HUES48 (cell line): ENCODE measurements around the gene PLCH1.

Source experiments
- H3K27ac ChIP-seq: one replicate; pipeline ENCODE4 v1.7.0; 2013; ENCODE audit warnings: low read depth, low read length, inconsistent platforms
- H3K27me3 ChIP-seq: 2 replicates; pipeline ENCODE4 v1.6.1; 2013; ENCODE audit warnings: mild to moderate bottlenecking, low read length; ENCODE audit not compliant: control insufficient read depth, insufficient read depth
- H3K36me3 ChIP-seq: 2 replicates; pipeline ENCODE4 v1.6.1; 2013; ENCODE audit warnings: low read length; ENCODE audit not compliant: control insufficient read depth, insufficient read depth
- H3K4me1 ChIP-seq: 2 replicates; pipeline ENCODE4 v1.6.1; 2013; ENCODE audit warnings: mild to moderate bottlenecking, low read length; ENCODE audit not compliant: control insufficient read depth, insufficient read depth
- H3K4me3 ChIP-seq: 2 replicates; pipeline ENCODE4 v1.5.1; 2013; ENCODE audit warnings: mild to moderate bottlenecking, low read depth, low read length
- H3K9ac ChIP-seq: 2 replicates; pipeline ENCODE4 v1.6.1; 2013; ENCODE audit warnings: mild to moderate bottlenecking, low read depth, low read length, moderate library complexity
- H3K9me3 ChIP-seq: 2 replicates; pipeline ENCODE4 v1.6.1; 2013; ENCODE audit warnings: low read length; ENCODE audit not compliant: control insufficient read depth, insufficient read depth

The PLCH1 gene

GRCh38 chr3:155568295-155568694 is 176.6 kb downstream of the PLCH1 start:
- Histone ChIP-seq H3K27me3 (no peaks in the 10 kb centered on the region), H3K9me3 (no peaks in the 10 kb centered on the region), H3K9ac (no peak overlapping the region), H3K4me1 (no peaks in the 10 kb centered on the region), H3K27ac (no peak overlapping the region), H3K4me3 (no peak overlapping the region), H3K36me3 (peaks cover 7% of the 10 kb centered on the region; the same call in 1 of the 2 replicates)

DNA sequence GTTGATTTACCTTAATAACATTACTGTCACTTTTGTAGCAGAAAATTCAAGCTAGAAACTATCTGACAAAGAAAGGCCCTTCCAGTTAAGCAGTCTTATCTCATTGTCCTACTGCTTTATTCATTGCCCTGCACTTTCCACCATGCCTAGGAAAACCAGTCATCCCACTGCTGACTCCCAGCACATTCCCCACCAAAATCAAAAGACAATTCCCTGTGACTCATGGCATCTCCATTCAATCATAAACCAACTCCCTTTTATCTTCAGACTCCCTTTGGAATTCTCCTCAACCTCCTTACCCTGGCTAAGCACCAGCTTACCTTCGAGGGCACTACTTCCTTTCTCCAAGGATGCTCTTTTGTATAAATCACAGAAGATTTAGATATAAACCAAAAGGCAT is 184.3 kb downstream of the PLCH1 start:
- Histone ChIP-seq H3K36me3 (peaks cover 11% of the 10 kb centered on the region), H3K4me1 (peaks cover 6% of the 10 kb centered on the region; the same call in 1 of the 2 replicates), H3K27ac (peak overlapping the region; percentile 51), H3K27me3 (no peaks in the 10 kb centered on the region), H3K9me3 (no peaks in the 10 kb centered on the region), H3K4me3 (no peak overlapping the region), H3K9ac (no peak overlapping the region)

- H3K4me1 ChIP-seq: peaks cover 6% of the 10 kb centered on the region; the same call in 1 of the 2 replicates
- H3K9ac ChIP-seq: no peak overlapping the region
These were observed 184.7 kb downstream of the PLCH1 start for GRCh38 chr3:155560135-155560534.

GRCh38 chr3:155556531-155556930 is 188.3 kb downstream of the PLCH1 start:
- no peaks in the 10 kb centered on the region for H3K27me3 ChIP-seq
- peak overlapping the region; percentile 9 for H3K27ac ChIP-seq
- H3K36me3 ChIP-seq: peaks cover 16% of the 10 kb centered on the region
- H3K9me3 ChIP-seq: no peaks in the 10 kb centered on the region
- H3K4me1 ChIP-seq: peaks cover 6% of the 10 kb centered on the region; the same call in 1 of the 2 replicates
- no peak overlapping the region for H3K4me3 ChIP-seq
- H3K9ac ChIP-seq: no peak overlapping the region

More at GRCh38 chr3:155560135-155560534, 184.7 kb downstream of the PLCH1 start:
- peaks cover 11% of the 10 kb centered on the region for H3K36me3 ChIP-seq
- no peaks in the 10 kb centered on the region for H3K9me3 ChIP-seq
- no peak overlapping the region for H3K4me3 ChIP-seq
- peak overlapping the region; percentile 51 for H3K27ac ChIP-seq
- H3K27me3 ChIP-seq: no peaks in the 10 kb centered on the region

GRCh38 chr3:155555479-155556060 is 189.3 kb downstream of the PLCH1 start:
- no peaks in the 10 kb centered on the region for H3K9me3 ChIP-seq
- H3K9ac ChIP-seq: no peak overlapping the region
- H3K4me1 ChIP-seq: peaks cover 5% of the 10 kb centered on the region; the same call in 1 of the 2 replicates
- H3K27me3 ChIP-seq: no peaks in the 10 kb centered on the region
- no peak overlapping the region for H3K4me3 ChIP-seq
- peak overlapping the region; percentile 36 for H3K27ac ChIP-seq
- H3K36me3 ChIP-seq: peaks cover 15% of the 10 kb centered on the region

GRCh38 chr3:155554777-155555451 is 190.0 kb downstream of the PLCH1 start:
- H3K9ac ChIP-seq: no peak overlapping the region
- peak overlapping the region; percentile 36 for H3K27ac ChIP-seq
- no peaks in the 10 kb centered on the region for H3K27me3 ChIP-seq
- no peak overlapping the region for H3K4me3 ChIP-seq
- H3K36me3 ChIP-seq: peaks cover 17% of the 10 kb centered on the region
- H3K9me3 ChIP-seq: no peaks in the 10 kb centered on the region
- H3K4me1 ChIP-seq: no peaks in the 10 kb centered on the region

DNA sequence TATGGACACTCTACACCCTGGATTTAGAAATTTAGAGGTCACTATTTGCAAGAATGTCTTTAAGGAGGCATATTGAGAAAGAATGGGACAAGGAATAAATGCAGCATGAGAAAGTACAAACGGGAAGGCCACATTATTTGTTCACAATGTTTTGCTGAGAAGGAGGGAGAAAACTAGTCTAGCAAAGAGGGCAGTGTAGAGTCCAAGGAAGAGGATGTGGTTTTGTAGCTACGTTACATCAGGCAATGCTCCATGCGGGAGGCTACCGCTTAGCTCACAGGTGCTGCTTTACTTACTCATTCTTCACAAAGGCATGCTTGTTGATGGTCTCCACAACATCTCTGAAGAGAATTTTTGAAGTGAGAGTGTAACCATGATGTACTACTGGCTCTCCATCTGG is 191.1 kb downstream of the PLCH1 start:
- H3K27ac ChIP-seq: no peak overlapping the region
- H3K27me3 ChIP-seq: no peaks in the 10 kb centered on the region
- H3K4me3 ChIP-seq: no peak overlapping the region
- peaks cover 28% of the 10 kb centered on the region for H3K36me3 ChIP-seq
- no peaks in the 10 kb centered on the region for H3K4me1 ChIP-seq
- H3K9ac ChIP-seq: no peak overlapping the region
- no peaks in the 10 kb centered on the region for H3K9me3 ChIP-seq

GRCh38 chr3:155553326-155553725 is 191.5 kb downstream of the PLCH1 start:
- Histone ChIP-seq H3K36me3 (peaks cover 31% of the 10 kb centered on the region), H3K4me1 (no peaks in the 10 kb centered on the region), H3K9me3 (no peaks in the 10 kb centered on the region), H3K4me3 (no peak overlapping the region), H3K27ac (no peak overlapping the region), H3K27me3 (no peaks in the 10 kb centered on the region), H3K9ac (no peak overlapping the region)

GRCh38 chr3:155550391-155550790 is 194.5 kb downstream of the PLCH1 start:
- peaks cover 34% of the 10 kb centered on the region for H3K36me3 ChIP-seq
- H3K27ac ChIP-seq: no peak overlapping the region
- no peaks in the 10 kb centered on the region for H3K27me3 ChIP-seq
- no peaks in the 10 kb centered on the region for H3K9me3 ChIP-seq
- H3K4me3 ChIP-seq: no peak overlapping the region
- H3K9ac ChIP-seq: no peak overlapping the region
- H3K4me1 ChIP-seq: no peaks in the 10 kb centered on the region

DNA sequence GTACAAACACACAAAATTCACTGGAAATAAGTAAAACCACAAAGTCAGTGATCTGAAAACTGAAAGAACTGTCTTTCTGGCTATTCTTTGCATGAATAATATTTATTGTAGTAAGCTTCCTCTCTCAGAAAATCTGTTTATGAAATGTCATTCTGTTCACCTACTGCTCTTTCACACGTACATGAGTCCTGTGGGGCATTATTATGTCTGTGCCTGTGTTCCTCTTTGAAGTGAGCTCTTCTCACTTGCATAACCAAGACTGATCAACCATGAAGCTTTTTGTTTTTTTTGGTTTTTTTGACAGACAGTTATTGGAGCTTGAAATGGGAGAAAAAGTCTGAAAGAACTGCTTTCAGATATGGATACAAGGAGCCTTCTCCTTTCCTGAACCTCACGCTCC is 195.8 kb downstream of the PLCH1 start:
- H3K27me3 ChIP-seq: no peaks in the 10 kb centered on the region
- H3K9ac ChIP-seq: no peak overlapping the region
- no peak overlapping the region for H3K27ac ChIP-seq
- peaks cover 31% of the 10 kb centered on the region for H3K36me3 ChIP-seq
- no peak overlapping the region for H3K4me3 ChIP-seq
- no peaks in the 10 kb centered on the region for H3K9me3 ChIP-seq
- H3K4me1 ChIP-seq: no peaks in the 10 kb centered on the region

DNA sequence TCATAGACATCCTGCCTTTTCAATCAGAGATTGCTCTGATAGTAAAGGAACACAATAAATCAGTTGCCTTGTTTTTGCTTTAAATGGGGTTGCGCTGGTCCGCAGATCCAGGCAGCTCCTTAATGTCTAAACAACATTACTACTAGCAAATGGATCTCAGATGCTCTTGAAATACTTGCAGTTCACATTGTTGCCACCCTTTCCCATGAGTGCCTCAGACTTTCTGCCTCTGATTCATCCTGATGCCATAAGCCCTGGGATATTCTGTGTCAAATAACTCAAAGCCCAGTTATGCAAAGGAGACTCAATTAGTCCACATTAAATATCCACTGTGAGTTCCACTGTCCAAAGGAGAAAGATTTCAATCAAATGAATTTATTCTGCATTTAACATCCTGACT is 196.7 kb downstream of the PLCH1 start:
- no peaks in the 10 kb centered on the region for H3K9me3 ChIP-seq
- H3K27me3 ChIP-seq: no peaks in the 10 kb centered on the region
- peaks cover 26% of the 10 kb centered on the region for H3K36me3 ChIP-seq
- no peak overlapping the region for H3K9ac ChIP-seq
- H3K4me3 ChIP-seq: no peak overlapping the region
- H3K27ac ChIP-seq: no peak overlapping the region
- H3K4me1 ChIP-seq: no peaks in the 10 kb centered on the region
